ENCODE data around the gene NAT14. TPM values are rescaled to one million over a fixed set of nuclear protein-coding genes. Genes with fewer than 3 reads are reported as not detected.

Gene NAT14
- total RNA-seq, 1 experiment from 2014 or later = 87.7 TPM

- no peak for TF ChIP-seq ARID4B (CRISPR knock-in tag; IDR thresholded peaks at IDR 0.05; ENCODE audit: borderline replicate concordance)
- TF ChIP-seq MXD4 (CRISPR knock-in tag; IDR thresholded peaks at IDR 0.05; ENCODE audit: borderline replicate concordance) = no peak
- TF ChIP-seq ELF4 (CRISPR knock-in tag; IDR thresholded peaks at IDR 0.05; ENCODE audit: low read depth) = no peak
Observed at GRCh38 chr19:55441319-55441691, 43.7 kb upstream of the NAT14 start (continued).

GRCh38 chr19:55441692-55442321, 43.2 kb upstream of the NAT14 start:
- TF ChIP-seq STAT6 (CRISPR knock-in tag; conservative IDR thresholded peaks at IDR 0.05; ENCODE audit: low read depth) = no peak
- TF ChIP-seq SMAD3 (CRISPR knock-in tag; IDR thresholded peaks at IDR 0.05; ENCODE audit: borderline replicate concordance) = no peak
- peak; percentile 11; the same call in 1 of the 2 replicates for TF ChIP-seq FOXP4 (CRISPR knock-in tag; IDR thresholded peaks at IDR 0.05)
- TF ChIP-seq SP1 (CRISPR knock-in tag; conservative IDR thresholded peaks at IDR 0.05) = 0 out of 2 replicates have a peak, but pooled peaks have one; percentile 18
- TF ChIP-seq ZBTB43 (CRISPR knock-in tag; IDR thresholded peaks at IDR 0.05) = 0 out of 2 replicates have a peak, but pooled peaks have one; percentile 44
- TF ChIP-seq USF2 (CRISPR knock-in tag; IDR thresholded peaks at IDR 0.05) = no peak
- TF ChIP-seq USF1 (CRISPR knock-in tag; IDR thresholded peaks at IDR 0.05) = no peak
- no peak for TF ChIP-seq NR2C2 (CRISPR knock-in tag; IDR thresholded peaks at IDR 0.05)
- no peak for TF ChIP-seq FOXJ3 (CRISPR knock-in tag; IDR thresholded peaks at IDR 0.05; ENCODE audit: borderline replicate concordance)
- TF ChIP-seq ZNF263 (CRISPR knock-in tag; IDR thresholded peaks at IDR 0.05; ENCODE audit: low read depth) = peak; percentile 61; the same call in 1 of the 2 replicates
- no peak for TF ChIP-seq ZNF532 (CRISPR knock-in tag; IDR thresholded peaks at IDR 0.05; ENCODE audit: borderline replicate concordance)
- TF ChIP-seq MAX (CRISPR knock-in tag; IDR thresholded peaks at IDR 0.05) = peak; percentile 60
- ChIA-PET CTCF (interaction anchor here (0.7 to 1.4 kb wide), 7 partner anchors 20 to 281 kb away, joined by 3 read pairs; partner anchors contain the start of gene ISOC2), POLR2A (no interaction called here)
- Mint-ChIP-seq H3K9me3 (no peaks in the 10 kb centered on the region), H3K4me3 (peak overlapping the region; percentile 62), H3K36me3 (no peaks in the 10 kb centered on the region), H3K27ac (no peak overlapping the region; the same call in 1 of the 2 replicates), H3K27me3 (ENCODE audit: low read depth) (peaks cover 8% of the 10 kb centered on the region), H3K4me1 (peaks cover 23% of the 10 kb centered on the region)
- ATAC-seq (peak; percentile 75), DNase-seq (ENCODE audit: low spot score) (peak; percentile 90)
